CD4-positive, alpha-beta T cell (primary cell): ENCODE data around the gene RYR3. TPM values are rescaled to one million over a fixed set of nuclear protein-coding genes. Genes with fewer than 3 reads are reported as not detected.

ENCODE experiments used
- ATAC-seq: fragments of 200-7000 bp; cut with Tn5 transposase; one replicate; pipeline ENCODE4 v1.10.0; 2022; ENCODE audit warnings: mild to moderate bottlenecking; ENCODE audit not compliant: poor library complexity
- CTCF ChIA-PET: fragments of 350-600 bp; sonication (Branson Sonifier 250); formaldehyde crosslinking; loops from one replicate; lab custom pipeline; 2021; ENCODE audit warnings: antibody characterized with exemption, inconsistent platforms; lab: Charles Lee
- POLR2A ChIA-PET: fragments of 350-600 bp; sonication (Branson Sonifier 250); formaldehyde crosslinking; loops from one replicate; lab custom pipeline; 2021; ENCODE audit warnings: antibody characterized with exemption, inconsistent platforms; lab: Charles Lee
- DNase-seq, 14 experiments: peaks; one replicate each; pipeline ENCODE4 v3.0.0-alpha.2; 2013 to 2020; ENCODE audit warnings: mixed read lengths in 2 of 14
- H3K27ac ChIP-seq, 2 donors: one replicate each; pipeline versions ENCODE4 v1.5.1 to v1.7.0; 2013; ENCODE audit warnings: low read length in 2 of 2, low read depth in 1 of 2, mild to moderate bottlenecking in 1 of 2
- H3K27me3 ChIP-seq, 2 experiments: 1 replicate in 1 of 2; 2 replicates in 1 of 2; pipeline versions ENCODE4 v1.6.1 to v1.7.0; 2013; ENCODE audit warnings: low read length in 2 of 2, control low read depth in 1 of 2, mild to moderate bottlenecking in 1 of 2, moderate library complexity in 1 of 2; ENCODE audit not compliant: insufficient read depth in 2 of 2, control insufficient read depth in 1 of 2
- H3K36me3 ChIP-seq: one replicate; pipeline ENCODE4 v1.6.1; 2013; ENCODE audit warnings: low read length, control low read depth; ENCODE audit not compliant: insufficient read depth
- H3K4me1 ChIP-seq: one replicate; pipeline ENCODE4 v1.6.1; 2013; ENCODE audit warnings: low read length, control low read depth; ENCODE audit not compliant: insufficient read depth
- H3K4me3 ChIP-seq: one replicate; pipeline ENCODE4 v1.5.1; 2013; ENCODE audit warnings: mild to moderate bottlenecking, low read length, moderate library complexity
- H3K9me3 ChIP-seq, 2 experiments: 1 replicate in 1 of 2; 2 replicates in 1 of 2; pipeline versions ENCODE4 v1.6.1 to v1.7.0; 2013; ENCODE audit warnings: low read length in 2 of 2, mild to moderate bottlenecking in 2 of 2, control low read depth in 1 of 2, moderate library complexity in 1 of 2; ENCODE audit not compliant: control insufficient read depth in 1 of 2, insufficient read depth in 1 of 2
- H3K27ac Mint-ChIP-seq: one replicate; pipeline ENCODE4 v1.8.0; 2020; ENCODE audit warnings: mixed read lengths
- H3K27me3 Mint-ChIP-seq: one replicate; pipeline ENCODE4 v1.8.0; 2021; ENCODE audit warnings: mixed read lengths
- H3K36me3 Mint-ChIP-seq: one replicate; pipeline ENCODE4 v1.8.0; 2021; ENCODE audit warnings: low read depth, mixed read lengths
- H3K4me1 Mint-ChIP-seq: one replicate; pipeline ENCODE4 v1.8.0; 2021; ENCODE audit warnings: low read depth, mixed read lengths
- H3K4me3 Mint-ChIP-seq: one replicate; pipeline ENCODE4 v1.8.0; 2020; ENCODE audit warnings: mild to moderate bottlenecking, mixed read lengths
- H3K9me3 Mint-ChIP-seq: one replicate; pipeline ENCODE4 v1.8.0; 2020; ENCODE audit warnings: mixed read lengths
- intact Hi-C, 2 experiments: fragments of 100-400 bp; cut with DNase I in 1 of 2; cut with micrococcal nuclease in 1 of 2; formaldehyde crosslinking; loops; one replicate each; pipeline versions ENCODE4 v1.15.1 to v1.9.0; 2023 to 2025; cut with DNase I, micrococcal nuclease
- total RNA-seq, 174 experiments: library from RNA in 2 of 174; stranded (reverse) in 2 of 174; gene quantifications; one replicate each; pipeline ENCODE4 v1.2.3 and lab custom pipeline; 2021 to 2026
- TF ChIP-seq, protein P1 (sequence below): fragments of 200-600 bp; IDR thresholded peaks from one replicate; pipeline ENCODE4 v1.8.0; 2022; ENCODE audit warnings: antibody characterized with exemption, mild to moderate bottlenecking

RYR3 gene
- total RNA-seq, 2 experiments from 2014 or later, result not detected

GRCh38 chr15:33473005-33473404 is 162.2 kb downstream of the RYR3 start:
- POLR2A ChIA-PET, result no interaction called here
- H3K4me3 Mint-ChIP-seq, result no peak overlapping the region
- H3K27me3 ChIP-seq, result no peaks in the 10 kb centered on the region
- peaks cover 4% of the 10 kb centered on the region for H3K9me3 Mint-ChIP-seq
- no peaks in the 10 kb centered on the region for H3K36me3 Mint-ChIP-seq
- H3K4me1 ChIP-seq, result no peaks in the 10 kb centered on the region
- H3K4me3 ChIP-seq, result no peak overlapping the region
- H3K36me3 ChIP-seq, result no peaks in the 10 kb centered on the region
- ATAC-seq (no peak), DNase-seq (no peak)
- CTCF ChIA-PET, result no interaction called here
- peaks cover 26% of the 10 kb centered on the region for H3K27me3 Mint-ChIP-seq
- no peak overlapping the region for H3K27ac Mint-ChIP-seq
- intact Hi-C loops, result no loop called here
- TF ChIP-seq, protein P1, sequence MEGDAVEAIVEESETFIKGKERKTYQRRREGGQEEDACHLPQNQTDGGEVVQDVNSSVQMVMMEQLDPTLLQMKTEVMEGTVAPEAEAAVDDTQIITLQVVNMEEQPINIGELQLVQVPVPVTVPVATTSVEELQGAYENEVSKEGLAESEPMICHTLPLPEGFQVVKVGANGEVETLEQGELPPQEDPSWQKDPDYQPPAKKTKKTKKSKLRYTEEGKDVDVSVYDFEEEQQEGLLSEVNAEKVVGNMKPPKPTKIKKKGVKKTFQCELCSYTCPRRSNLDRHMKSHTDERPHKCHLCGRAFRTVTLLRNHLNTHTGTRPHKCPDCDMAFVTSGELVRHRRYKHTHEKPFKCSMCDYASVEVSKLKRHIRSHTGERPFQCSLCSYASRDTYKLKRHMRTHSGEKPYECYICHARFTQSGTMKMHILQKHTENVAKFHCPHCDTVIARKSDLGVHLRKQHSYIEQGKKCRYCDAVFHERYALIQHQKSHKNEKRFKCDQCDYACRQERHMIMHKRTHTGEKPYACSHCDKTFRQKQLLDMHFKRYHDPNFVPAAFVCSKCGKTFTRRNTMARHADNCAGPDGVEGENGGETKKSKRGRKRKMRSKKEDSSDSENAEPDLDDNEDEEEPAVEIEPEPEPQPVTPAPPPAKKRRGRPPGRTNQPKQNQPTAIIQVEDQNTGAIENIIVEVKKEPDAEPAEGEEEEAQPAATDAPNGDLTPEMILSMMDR, result no peak
- no peaks in the 10 kb centered on the region for H3K4me1 Mint-ChIP-seq
- H3K9me3 ChIP-seq, result no peaks in the 10 kb centered on the region
- H3K27ac ChIP-seq, result no peak overlapping the region

- H3K4me3 ChIP-seq, result no peak overlapping the region
- no peak overlapping the region for H3K4me3 Mint-ChIP-seq
- POLR2A ChIA-PET, result no interaction called here
These were observed 162.9 kb downstream of the RYR3 start for GRCh38 chr15:33473714-33474113.

GRCh38 chr15:33476076-33476475 is 165.3 kb downstream of the RYR3 start:
- TF ChIP-seq, protein P1, result no peak
- Mint-ChIP-seq H3K27me3 (peaks cover 26% of the 10 kb centered on the region), H3K9me3 (peaks cover 4% of the 10 kb centered on the region), H3K27ac (no peak overlapping the region), H3K36me3 (no peaks in the 10 kb centered on the region), H3K4me1 (no peaks in the 10 kb centered on the region), H3K4me3 (no peak overlapping the region)
- POLR2A ChIA-PET, result no interaction called here
- no peak overlapping the region for H3K27ac ChIP-seq
- no peaks in the 10 kb centered on the region for H3K9me3 ChIP-seq
- H3K27me3 ChIP-seq, result no peaks in the 10 kb centered on the region
- no peaks in the 10 kb centered on the region for H3K36me3 ChIP-seq
- DNase-seq (no peak), ATAC-seq (no peak)
- H3K4me3 ChIP-seq, result no peak overlapping the region
- no peaks in the 10 kb centered on the region for H3K4me1 ChIP-seq
- intact Hi-C loops, result no loop called here
- CTCF ChIA-PET, result no interaction called here

More at GRCh38 chr15:33473714-33474113, 162.9 kb downstream of the RYR3 start:
- TF ChIP-seq, protein P1, result no peak
- DNase-seq (no peak), ATAC-seq (no peak)
- intact Hi-C loops, result no loop called here
- H3K36me3 Mint-ChIP-seq, result no peaks in the 10 kb centered on the region
- no peak overlapping the region for H3K27ac ChIP-seq
- peaks cover 26% of the 10 kb centered on the region for H3K27me3 Mint-ChIP-seq
- H3K27me3 ChIP-seq, result no peaks in the 10 kb centered on the region
- no peaks in the 10 kb centered on the region for H3K9me3 ChIP-seq
- peaks cover 4% of the 10 kb centered on the region for H3K9me3 Mint-ChIP-seq
- no peaks in the 10 kb centered on the region for H3K36me3 ChIP-seq
- H3K4me1 Mint-ChIP-seq, result no peaks in the 10 kb centered on the region
- CTCF ChIA-PET, result no interaction called here
- no peaks in the 10 kb centered on the region for H3K4me1 ChIP-seq
- no peak overlapping the region for H3K27ac Mint-ChIP-seq
